ENCODE measurements around the gene TMED9.

The TMED9 gene

DNA sequence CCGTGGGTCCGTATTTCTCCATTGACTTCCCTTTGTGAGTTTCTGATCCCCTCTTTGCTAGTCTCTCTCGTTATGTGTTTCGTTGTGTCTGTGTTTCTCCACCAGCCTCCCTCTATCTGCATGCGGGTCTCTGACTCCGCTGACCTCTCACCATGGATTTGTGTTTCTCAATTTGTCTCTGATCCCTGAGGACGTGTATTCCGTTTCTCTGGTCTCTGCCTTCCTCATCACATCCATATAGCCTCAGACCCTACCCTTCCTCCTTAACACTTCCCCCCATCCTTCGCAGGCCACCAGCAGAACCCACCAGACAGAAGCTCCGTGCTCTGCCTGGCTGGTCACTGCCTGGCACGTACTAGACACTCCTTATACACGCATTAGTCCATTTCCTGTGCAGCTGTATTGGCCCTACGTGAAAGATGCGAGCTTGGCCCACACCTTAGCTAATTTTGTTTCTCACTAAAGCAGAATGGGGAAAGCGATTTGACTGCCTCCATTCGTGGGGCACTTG lies 8.6 kb downstream of the TMED9 start:
- peak overlapping the region; percentile 89 for H3K4me3 ChIP-seq (ENCODE audit: low read depth, low read length)
- no peak for TF ChIP-seq CTCF (IDR thresholded peaks at IDR 0.05; ENCODE audit: borderline replicate concordance, insufficient read depth, low read depth, low read length)

DNA sequence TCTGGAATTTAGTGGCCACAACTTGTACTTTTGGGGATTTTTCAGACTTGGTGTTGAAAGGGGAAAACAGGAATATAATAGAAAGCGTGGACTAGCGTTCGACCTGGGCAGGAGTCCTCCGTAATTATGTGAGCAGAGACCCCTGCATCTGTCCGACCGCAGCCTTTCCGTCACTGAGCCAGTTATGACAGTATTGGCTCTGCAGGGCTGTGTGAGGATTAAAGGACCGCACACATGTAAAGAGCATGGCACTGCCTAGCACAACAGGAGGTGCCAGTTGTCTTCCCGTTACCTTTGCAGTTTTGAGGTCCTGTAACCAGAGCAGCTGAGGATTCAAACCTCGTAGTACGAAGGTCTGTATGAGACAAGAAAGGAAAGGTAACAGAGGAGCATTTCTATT lies 9.1 kb downstream of the TMED9 start:
- TF ChIP-seq CTCF (IDR thresholded peaks at IDR 0.05; ENCODE audit: borderline replicate concordance, insufficient read depth, low read depth, low read length): no peak
- H3K4me3 ChIP-seq (ENCODE audit: low read depth, low read length): peak overlapping the region; percentile 89

- 0 out of 2 replicates have a peak, but pooled peaks have one; percentile 12 for TF ChIP-seq CTCF (IDR thresholded peaks at IDR 0.05; ENCODE audit: borderline replicate concordance, insufficient read depth, low read depth, low read length)
Observed at GRCh38 chr5:177601577-177602457, 9.8 kb downstream of the TMED9 start.

GRCh38 chr5:177602458-177602830 lies 10.4 kb downstream of the TMED9 start:
- TF ChIP-seq CTCF (IDR thresholded peaks at IDR 0.05; ENCODE audit: borderline replicate concordance, insufficient read depth, low read depth, low read length): no peak

More at GRCh38 chr5:177601577-177602457, 9.8 kb downstream of the TMED9 start:
- no peak overlapping the region for H3K4me3 ChIP-seq (ENCODE audit: low read depth, low read length)

GRCh38 chr5:177603631-177604030 lies 11.6 kb downstream of the TMED9 start:
- no peak for TF ChIP-seq CTCF (IDR thresholded peaks at IDR 0.05; ENCODE audit: borderline replicate concordance, insufficient read depth, low read depth, low read length)
- H3K4me3 ChIP-seq (ENCODE audit: low read depth, low read length): no peak overlapping the region

More at GRCh38 chr5:177602458-177602830, 10.4 kb downstream of the TMED9 start:
- no peak overlapping the region for H3K4me3 ChIP-seq (ENCODE audit: low read depth, low read length)

DNA sequence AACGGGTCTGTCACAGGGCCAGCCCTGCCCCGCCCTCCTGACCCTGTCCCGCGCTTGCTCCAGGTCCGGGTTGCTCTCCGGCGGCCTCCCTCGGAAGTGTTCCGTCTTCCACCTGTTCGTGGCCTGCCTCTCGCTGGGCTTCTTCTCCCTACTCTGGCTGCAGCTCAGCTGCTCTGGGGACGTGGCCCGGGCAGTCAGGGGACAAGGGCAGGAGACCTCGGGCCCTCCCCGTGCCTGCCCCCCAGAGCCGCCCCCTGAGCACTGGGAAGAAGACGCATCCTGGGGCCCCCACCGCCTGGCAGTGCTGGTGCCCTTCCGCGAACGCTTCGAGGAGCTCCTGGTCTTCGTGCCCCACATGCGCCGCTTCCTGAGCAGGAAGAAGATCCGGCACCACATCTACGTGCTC lies 12.1 kb downstream of the TMED9 start:
- no peak for TF ChIP-seq CTCF (IDR thresholded peaks at IDR 0.05; ENCODE audit: borderline replicate concordance, insufficient read depth, low read depth, low read length)
- no peak overlapping the region for H3K4me3 ChIP-seq (ENCODE audit: low read depth, low read length)

GRCh38 chr5:177604656-177605055 lies 12.7 kb downstream of the TMED9 start:
- no peak overlapping the region for H3K4me3 ChIP-seq (ENCODE audit: low read depth, low read length)
- TF ChIP-seq CTCF (IDR thresholded peaks at IDR 0.05; ENCODE audit: borderline replicate concordance, insufficient read depth, low read depth, low read length): no peak
